Natural killer cell (primary cell): Measurements from ENCODE around the gene LY6G6C. TPM values are rescaled to one million over a fixed set of nuclear protein-coding genes. Genes with fewer than 3 reads are reported as not detected.
A peak's percentile ranks its signal among the peaks of the same experiment; 100 is the strongest.

Source experiments
- ATAC-seq, 3 donors: fragments of 150-1000 bp in 2 of 3; fragments of 200-7000 bp in 1 of 3; cut with Tn5 transposase; 1 replicate in 1 of 3; 2 replicates in 2 of 3; pipeline ENCODE4 v1.10.0; 2021; ENCODE audit warnings: mild to moderate bottlenecking in 2 of 3, moderate library complexity in 2 of 3
- DNase-seq, 2 donors: peaks; one replicate each; pipeline versions ENCODE4 v3.0.0 to v3.0.0-alpha.2; 2013 to 2021; ENCODE audit warnings: mixed read lengths in 1 of 2
- H3K27ac ChIP-seq: one replicate; pipeline ENCODE4 v1.5.1; 2013; ENCODE audit warnings: mild to moderate bottlenecking, low read length
- H3K27me3 ChIP-seq: one replicate; pipeline ENCODE4 v1.6.1; 2013; ENCODE audit warnings: low read length; ENCODE audit not compliant: control insufficient read depth, insufficient read depth
- H3K36me3 ChIP-seq: one replicate; pipeline ENCODE4 v1.6.1; 2013; ENCODE audit warnings: low read length; ENCODE audit not compliant: control insufficient read depth, insufficient read depth
- H3K4me1 ChIP-seq: one replicate; pipeline ENCODE4 v1.6.1; 2013; ENCODE audit warnings: low read length; ENCODE audit not compliant: control insufficient read depth, insufficient read depth
- H3K4me3 ChIP-seq: one replicate; pipeline ENCODE4 v1.5.1; 2013; ENCODE audit warnings: low read length
- H3K9me3 ChIP-seq: one replicate; pipeline ENCODE4 v1.6.1; 2013; ENCODE audit warnings: low read length; ENCODE audit not compliant: control insufficient read depth, insufficient read depth
- H3K27ac Mint-ChIP-seq, 2 donors: one replicate each; pipeline ENCODE4 v1.8.0; 2022; ENCODE audit warnings: mild to moderate bottlenecking in 2 of 2, mixed read lengths in 2 of 2, moderate library complexity in 1 of 2
- H3K27me3 Mint-ChIP-seq, 2 donors: one replicate each; pipeline ENCODE4 v1.8.0; 2022; ENCODE audit warnings: low read depth in 2 of 2, mixed read lengths in 2 of 2
- H3K36me3 Mint-ChIP-seq: one replicate; pipeline ENCODE4 v1.8.0; 2022; ENCODE audit warnings: mixed read lengths
- H3K4me1 Mint-ChIP-seq, 2 donors: one replicate each; pipeline ENCODE4 v1.8.0; 2022; ENCODE audit warnings: mixed read lengths in 2 of 2
- H3K4me3 Mint-ChIP-seq: one replicate; pipeline ENCODE4 v1.8.0; 2022; ENCODE audit warnings: mild to moderate bottlenecking, moderate library complexity, mixed read lengths
- H3K9me3 Mint-ChIP-seq, 2 donors: one replicate each; pipeline ENCODE4 v1.8.0; 2022; ENCODE audit warnings: mixed read lengths in 2 of 2
- CTCF ChIP-seq: fragments of 200-600 bp; IDR thresholded peaks from one replicate; pipeline ENCODE4 v1.8.0; 2022; ENCODE audit warnings: antibody characterized with exemption
- WGBS: methylation state at CpG from one replicate; pipeline ENCODE4 v1.1.7; 2013; ENCODE audit warnings: missing lambda C conversion rate; ENCODE audit not compliant: insufficient coverage; 5-methylcytosine and 5-hydroxymethylcytosine counted together
- intact Hi-C: fragments of 100-400 bp; cut with micrococcal nuclease; formaldehyde crosslinking; loops from one replicate; pipeline ENCODE4 v1.14.2; 2022
- total RNA-seq, 4 donors: library from RNA; stranded (reverse); fragments of 120-200 nt in 1 of 4; gene quantifications; one replicate each; pipeline versions ENCODE4 v1.2.3 to v1.2.4, GENCODE V29; 2013 to 2022

LY6G6C gene
- total RNA-seq, 3 donors from 2014 or later (not counting 1 experiment from before 2014, with no cell fraction given) = not detected

DNA sequence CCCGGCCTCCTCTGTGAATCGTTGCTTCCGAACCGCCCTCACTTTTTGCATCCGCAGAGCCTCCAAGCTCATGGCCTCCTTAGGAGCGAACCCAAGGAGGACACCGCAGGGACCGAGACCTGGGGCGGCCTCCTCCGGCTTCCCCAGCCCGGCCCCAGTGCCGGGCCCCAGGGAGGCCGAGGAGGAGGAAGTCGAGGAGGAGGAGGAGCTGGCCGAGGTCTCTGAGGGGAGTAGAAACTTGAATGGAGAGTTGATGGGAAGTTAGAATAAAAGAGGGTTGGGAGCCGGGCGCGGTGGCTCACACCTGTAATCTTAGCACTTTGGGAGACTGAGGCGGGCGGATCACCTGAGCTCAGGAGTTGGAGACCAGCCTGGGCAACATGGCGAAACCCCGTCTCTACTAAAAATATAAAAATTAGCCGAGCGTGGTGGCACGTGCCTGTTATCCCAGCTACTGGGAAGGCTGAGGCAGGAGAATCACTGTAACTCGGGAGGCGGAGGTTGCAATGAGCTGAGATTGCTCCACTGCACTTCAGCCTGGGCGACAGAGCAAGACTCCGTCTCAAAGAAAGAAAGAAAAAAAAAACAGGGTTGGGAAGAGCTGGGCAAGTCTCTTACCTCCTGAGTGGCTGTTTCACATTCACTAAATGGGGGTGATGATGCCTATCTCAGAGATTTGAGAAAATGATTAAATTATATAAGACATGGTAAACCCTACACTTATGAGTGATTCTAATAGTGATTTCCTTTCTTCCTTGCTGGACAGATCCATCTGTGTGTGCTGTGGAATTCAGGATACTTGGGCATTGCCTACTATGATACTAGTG lies 19.1 kb upstream of the LY6G6C start:
- Histone ChIP-seq H3K27me3 (no peaks in the 10 kb centered on the region), H3K4me1 (peaks cover 44% of the 10 kb centered on the region), H3K36me3 (no peaks in the 10 kb centered on the region), H3K4me3 (peak overlapping the region; percentile 66), H3K9me3 (no peaks in the 10 kb centered on the region), H3K27ac (peak overlapping the region; percentile 49)
- Mint-ChIP-seq H3K27ac (peak overlapping the region; percentile 91 to 99), H3K9me3 (no peaks in the 10 kb centered on the region), H3K4me3 (peak overlapping the region; percentile 97), H3K4me1 (peaks cover 52 to 63% of the 10 kb centered on the region in 2 donors), H3K36me3 (no peaks in the 10 kb centered on the region), H3K27me3 (no peaks in the 10 kb centered on the region)
- TF ChIP-seq CTCF = no peak
- intact Hi-C loops = no loop called here
- ATAC-seq (peak in 1 of 3 donors; percentile 5), DNase-seq (no peak)
- WGBS = 12% methylated on average over 29 of the region's 29 CpGs

GRCh38 chr6:31739639-31740396 lies 18.3 kb upstream of the LY6G6C start, which contains the start of gene MSH5:
Gene MSH5 (plus strand): TSS chr6:31740005. CDS start chr6:31740467, 462 bp downstream.
- Histone ChIP-seq H3K36me3 (no peaks in the 10 kb centered on the region), H3K27ac (peak within 1 kb of the TSS; percentile 83), H3K4me1 (peaks cover 44% of the 10 kb centered on the region), H3K4me3 (peak within 1 kb of the TSS; percentile 66), H3K9me3 (no peaks in the 10 kb centered on the region), H3K27me3 (no peaks in the 10 kb centered on the region)
- H3K4me3 Mint-ChIP-seq = peak within 1 kb of the TSS; percentile 97
- H3K4me1 Mint-ChIP-seq = peaks cover 60 to 71% of the 10 kb centered on the region in 2 donors
- no peaks in the 10 kb centered on the region for H3K9me3 Mint-ChIP-seq
- DNase-seq (peak; percentile 95 to 97), ATAC-seq (peak; percentile 74 to 95 (median 89))
- no peaks in the 10 kb centered on the region for H3K36me3 Mint-ChIP-seq
- no peaks in the 10 kb centered on the region for H3K27me3 Mint-ChIP-seq
- peak within 1 kb of the TSS; percentile 91 to 99 for H3K27ac Mint-ChIP-seq
- WGBS = 0% methylated on average over 58 of the region's 58 CpGs
- intact Hi-C loops = loop anchor here (2.0 to 10.0 kb wide), 6 partner anchors 58 to 195 kb away; partner anchors contain the start of genes ATP6V1G2, BAG6, DDX39B and GPANK1
- TF ChIP-seq CTCF = no peak

- Mint-ChIP-seq H3K9me3 (no peaks in the 10 kb centered on the region), H3K36me3 (no peaks in the 10 kb centered on the region), H3K27me3 (no peaks in the 10 kb centered on the region), H3K27ac (peak overlapping the region; percentile 91 to 99), H3K4me1 (peaks cover 66 to 85% of the 10 kb centered on the region in 2 donors), H3K4me3 (peak overlapping the region; percentile 97)
- Histone ChIP-seq H3K9me3 (no peaks in the 10 kb centered on the region), H3K36me3 (peaks cover 11% of the 10 kb centered on the region), H3K27ac (peak overlapping the region; percentile 83), H3K4me1 (peaks cover 59% of the 10 kb centered on the region), H3K27me3 (no peaks in the 10 kb centered on the region), H3K4me3 (peak overlapping the region; percentile 17)
- intact Hi-C loops = loop anchor here (1.0 to 10.0 kb wide), 7 partner anchors 35 to 193 kb away; partner anchors contain the start of genes ABHD16A, ATP6V1G2, BAG6 and DDX39B
- WGBS = 2% methylated on average over 4 of the region's 6 CpGs
- DNase-seq (peak; percentile 58 to 92), ATAC-seq (peak; percentile 21 to 40 (median 40))
- TF ChIP-seq CTCF = no peak
These were observed 16.7 kb upstream of the LY6G6C start for GRCh38 chr6:31737991-31738979.
